ENCODE results near the gene C1QTNF7.

- TF ChIP-seq CTCF (IDR thresholded peaks at IDR 0.05) (no peak), ZFX (IDR thresholded peaks at IDR 0.05; ENCODE audit: borderline replicate concordance) (no peak)
These were observed 55.0 kb downstream of the C1QTNF7 start for GRCh38 chr4:15482842-15483241.

All from 22Rv1 (cell line).